ENCODE measurements around the gene DOHH. TPM values are rescaled to one million over a fixed set of nuclear protein-coding genes. Genes with fewer than 3 reads are reported as not detected.

The DOHH gene
- total and polyA plus RNA-seq, 4 donors = 7.8 to 21.5 (median 19.3) TPM

DNA sequence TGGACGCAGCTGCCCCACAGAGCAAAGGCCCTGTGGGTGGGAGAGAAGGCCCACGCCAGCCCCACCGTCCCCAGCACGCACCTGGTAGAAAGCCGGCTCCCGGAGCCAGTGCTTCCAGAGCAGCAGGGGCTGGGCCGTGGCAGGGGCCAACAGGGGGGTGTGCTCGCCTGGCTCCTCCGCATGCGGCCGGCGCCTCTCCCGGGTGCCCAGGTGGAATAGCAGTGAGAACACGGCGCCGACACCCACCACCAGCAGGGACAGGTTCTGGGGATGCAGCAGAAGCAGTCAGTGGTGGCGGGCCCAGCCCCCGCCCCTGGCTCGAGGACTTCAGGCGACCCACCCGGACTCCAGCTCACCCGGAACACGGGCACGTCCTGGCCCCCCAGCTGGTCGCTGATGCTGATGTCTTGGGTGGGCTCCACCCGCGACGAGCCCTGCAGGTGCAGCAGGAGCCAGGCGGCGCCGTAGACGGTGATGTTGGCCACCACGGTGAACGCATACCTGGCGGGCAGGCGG, 47.4 kb upstream of the DOHH start:
- H3K4me3 ChIP-seq = no peak overlapping the region
- no peaks in the 10 kb centered on the region for H3K9me3 ChIP-seq (ENCODE audit: control insufficient read depth in 4 of 4, insufficient read depth in 3 of 4, low read length in 3 of 4)
- 86 to 92% methylated on average over 34 to 36 of the region's 36 CpGs for WGBS, 2 donors
- no peak for DNase-seq
- TF ChIP-seq, protein P1, sequence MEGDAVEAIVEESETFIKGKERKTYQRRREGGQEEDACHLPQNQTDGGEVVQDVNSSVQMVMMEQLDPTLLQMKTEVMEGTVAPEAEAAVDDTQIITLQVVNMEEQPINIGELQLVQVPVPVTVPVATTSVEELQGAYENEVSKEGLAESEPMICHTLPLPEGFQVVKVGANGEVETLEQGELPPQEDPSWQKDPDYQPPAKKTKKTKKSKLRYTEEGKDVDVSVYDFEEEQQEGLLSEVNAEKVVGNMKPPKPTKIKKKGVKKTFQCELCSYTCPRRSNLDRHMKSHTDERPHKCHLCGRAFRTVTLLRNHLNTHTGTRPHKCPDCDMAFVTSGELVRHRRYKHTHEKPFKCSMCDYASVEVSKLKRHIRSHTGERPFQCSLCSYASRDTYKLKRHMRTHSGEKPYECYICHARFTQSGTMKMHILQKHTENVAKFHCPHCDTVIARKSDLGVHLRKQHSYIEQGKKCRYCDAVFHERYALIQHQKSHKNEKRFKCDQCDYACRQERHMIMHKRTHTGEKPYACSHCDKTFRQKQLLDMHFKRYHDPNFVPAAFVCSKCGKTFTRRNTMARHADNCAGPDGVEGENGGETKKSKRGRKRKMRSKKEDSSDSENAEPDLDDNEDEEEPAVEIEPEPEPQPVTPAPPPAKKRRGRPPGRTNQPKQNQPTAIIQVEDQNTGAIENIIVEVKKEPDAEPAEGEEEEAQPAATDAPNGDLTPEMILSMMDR (IDR thresholded peaks at IDR 0.05; ENCODE audit: control extremely low read depth, extremely low read depth) = no peak
- no peaks in the 10 kb centered on the region for H3K27me3 ChIP-seq (ENCODE audit: control insufficient read depth in 3 of 3, insufficient read depth in 3 of 3, low read length in 2 of 3)
- no peak overlapping the region for H3K9ac ChIP-seq (ENCODE audit: insufficient read depth in 1 of 2, low read length in 2 of 2)
- peaks cover 0 to 45% (median 2%) of the 10 kb centered on the region in 4 donors for H3K36me3 ChIP-seq (ENCODE audit: control insufficient read depth in 4 of 4, insufficient read depth in 4 of 4, low read length in 4 of 4)
- H3K4me1 ChIP-seq (ENCODE audit: control insufficient read depth in 5 of 5, insufficient read depth in 5 of 5, low read length in 5 of 5) = peaks cover 0 to 2% (median 0%) of the 10 kb centered on the region in 5 donors
- H3K27ac ChIP-seq (ENCODE audit: low read depth in 1 of 2, low read length in 1 of 2) = no peak overlapping the region
- ATAC-seq (ENCODE audit: insufficient read depth, low FRiP score) = no peak

DNA sequence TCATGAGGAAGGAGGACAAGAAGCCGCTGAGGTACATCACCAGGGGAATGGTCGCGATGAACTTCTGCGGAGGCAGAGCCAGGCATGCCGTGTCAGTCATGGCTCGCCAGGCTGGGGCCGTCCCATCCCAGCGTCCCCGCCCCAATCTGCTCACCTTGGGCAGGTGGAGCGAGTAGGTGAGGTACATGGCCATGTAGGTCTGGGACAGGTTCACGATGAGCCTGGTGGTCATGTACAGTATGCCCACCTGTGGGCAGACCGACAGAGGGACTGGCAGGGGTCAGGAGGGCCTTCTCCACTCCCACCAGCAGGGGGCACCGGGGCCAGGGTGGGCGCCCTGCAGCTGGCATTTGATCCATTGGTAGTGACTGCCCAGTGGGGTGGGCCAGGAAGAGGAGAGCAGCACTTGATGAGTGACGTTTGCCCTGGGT, 46.8 kb upstream of the DOHH start:
- no peak for ATAC-seq (ENCODE audit: insufficient read depth, low FRiP score)
- H3K36me3 ChIP-seq (ENCODE audit: control insufficient read depth in 4 of 4, insufficient read depth in 4 of 4, low read length in 4 of 4) = peaks cover 0 to 46% (median 2%) of the 10 kb centered on the region in 4 donors
- WGBS, 2 donors = 90 to 92% methylated on average over 15 of the region's 15 CpGs

DNA sequence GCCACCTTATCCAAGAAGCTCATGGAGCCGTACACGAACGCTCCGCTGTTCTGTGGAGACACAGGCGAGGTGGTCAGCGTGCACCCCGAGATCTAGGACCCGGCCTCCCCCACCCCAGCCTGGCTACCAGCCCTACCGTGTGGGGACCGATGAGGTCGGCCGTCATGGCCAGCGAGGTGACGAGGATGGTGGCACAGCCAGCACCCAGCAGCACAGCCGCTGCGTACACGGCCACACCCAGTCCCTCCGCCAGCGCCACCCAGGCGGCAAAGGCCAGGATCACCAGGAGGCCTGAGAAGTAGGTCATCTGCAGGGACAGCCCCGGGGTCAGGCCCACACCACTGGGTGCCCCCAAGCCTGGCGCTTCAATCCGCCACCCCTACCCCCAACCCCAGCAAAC, 45.6 kb upstream of the DOHH start:
- ATAC-seq (ENCODE audit: insufficient read depth, low FRiP score) (no peak), DNase-seq (no peak)
- TF ChIP-seq, protein P1 (IDR thresholded peaks at IDR 0.05; ENCODE audit: control extremely low read depth, extremely low read depth) = no peak
- 89 to 92% methylated on average over 23 of the region's 23 CpGs for WGBS, 2 donors
- Histone ChIP-seq H3K4me1 (ENCODE audit: control insufficient read depth in 5 of 5, insufficient read depth in 5 of 5, low read length in 5 of 5) (no peaks in the 10 kb centered on the region), H3K9me3 (ENCODE audit: control insufficient read depth in 4 of 4, insufficient read depth in 3 of 4, low read length in 3 of 4) (no peaks in the 10 kb centered on the region), H3K9ac (ENCODE audit: insufficient read depth in 1 of 2, low read length in 2 of 2) (no peak overlapping the region), H3K27ac (ENCODE audit: low read depth in 1 of 2, low read length in 1 of 2) (no peak overlapping the region), H3K27me3 (ENCODE audit: control insufficient read depth in 3 of 3, insufficient read depth in 3 of 3, low read length in 2 of 3) (no peaks in the 10 kb centered on the region), H3K36me3 (ENCODE audit: control insufficient read depth in 4 of 4, insufficient read depth in 4 of 4, low read length in 4 of 4) (peaks cover 0 to 46% (median 2%) of the 10 kb centered on the region in 4 donors), H3K4me3 (no peak overlapping the region)

More for the DNA sequence above, 46.8 kb upstream of the DOHH start:
- Histone ChIP-seq H3K27ac (ENCODE audit: low read depth in 1 of 2, low read length in 1 of 2) (no peak overlapping the region), H3K4me3 (no peak overlapping the region), H3K9ac (ENCODE audit: insufficient read depth in 1 of 2, low read length in 2 of 2) (no peak overlapping the region), H3K4me1 (ENCODE audit: control insufficient read depth in 5 of 5, insufficient read depth in 5 of 5, low read length in 5 of 5) (no peaks in the 10 kb centered on the region), H3K9me3 (ENCODE audit: control insufficient read depth in 4 of 4, insufficient read depth in 3 of 4, low read length in 3 of 4) (no peaks in the 10 kb centered on the region), H3K27me3 (ENCODE audit: control insufficient read depth in 3 of 3, insufficient read depth in 3 of 3, low read length in 2 of 3) (no peaks in the 10 kb centered on the region)
- TF ChIP-seq, protein P1 (IDR thresholded peaks at IDR 0.05; ENCODE audit: control extremely low read depth, extremely low read depth) = no peak
- no peak for DNase-seq

DNA sequence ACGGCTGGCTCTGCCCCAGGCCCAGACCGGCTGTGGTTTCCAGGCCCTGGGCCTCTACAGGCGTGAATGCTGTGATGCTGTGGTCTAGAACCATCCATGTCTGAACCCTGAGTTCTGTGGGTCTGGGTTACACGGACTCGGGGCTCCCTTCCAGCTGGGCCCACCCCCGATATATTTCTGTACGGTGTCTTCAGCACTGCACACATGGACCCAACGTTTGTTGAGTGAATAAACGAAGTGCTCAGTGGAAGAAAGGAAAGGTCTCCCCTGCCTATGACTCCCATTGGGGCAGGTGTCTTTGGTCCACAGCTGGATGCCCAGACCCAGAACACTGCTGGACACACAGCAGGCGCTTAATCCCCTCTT, 45.2 kb upstream of the DOHH start:
- WGBS, 2 donors = 78 to 83% methylated on average over 10 of the region's 10 CpGs
- DNase-seq (no peak), ATAC-seq (ENCODE audit: insufficient read depth, low FRiP score) (no peak)
- Histone ChIP-seq H3K4me3 (no peak overlapping the region), H3K27me3 (ENCODE audit: control insufficient read depth in 3 of 3, insufficient read depth in 3 of 3, low read length in 2 of 3) (no peaks in the 10 kb centered on the region), H3K9me3 (ENCODE audit: control insufficient read depth in 4 of 4, insufficient read depth in 3 of 4, low read length in 3 of 4) (no peaks in the 10 kb centered on the region), H3K4me1 (ENCODE audit: control insufficient read depth in 5 of 5, insufficient read depth in 5 of 5, low read length in 5 of 5) (no peaks in the 10 kb centered on the region), H3K27ac (ENCODE audit: low read depth in 1 of 2, low read length in 1 of 2) (no peak overlapping the region), H3K9ac (ENCODE audit: insufficient read depth in 1 of 2, low read length in 2 of 2) (no peak overlapping the region), H3K36me3 (ENCODE audit: control insufficient read depth in 4 of 4, insufficient read depth in 4 of 4, low read length in 4 of 4) (peaks cover 0 to 44% (median 2%) of the 10 kb centered on the region in 4 donors)
- TF ChIP-seq, protein P1 (IDR thresholded peaks at IDR 0.05; ENCODE audit: control extremely low read depth, extremely low read depth) = no peak
